Panc1 (cell line): ENCODE data around the gene HOXC6. TPM values are rescaled to one million over a fixed set of nuclear protein-coding genes. Genes with fewer than 3 reads are reported as not detected.
A peak's percentile ranks its signal among the peaks of the same experiment; 100 is the strongest.

Experiments
- ATAC-seq: fragments of 200-7000 bp; cut with Tn5 transposase; 2 replicates; pipeline ENCODE4 v1.9.1; 2020; ENCODE audit warnings: mild to moderate bottlenecking, moderate library complexity
- BruUV-seq: library from RNA; stranded (reverse); fragments of 400-500 nt; replicated peaks from 2 replicates; lab custom pipeline; 2021; lab: Mats Ljungman, UMichigan
- CTCF ChIA-PET: fragments of 300-600 bp; sonication (Branson Sonifier 250); formaldehyde crosslinking; loops from one replicate; lab custom pipeline; 2022; ENCODE audit warnings: antibody characterized with exemption; lab: Charles Lee
- POLR2A ChIA-PET: fragments of 300-600 bp; sonication (Branson Sonifier 250); formaldehyde crosslinking; loops from one replicate; lab custom pipeline; 2022; ENCODE audit warnings: antibody characterized with exemption; lab: Charles Lee
- DNase-seq: peaks from one replicate; pipeline ENCODE4 v3.0.0-alpha.2; 2010; ENCODE audit warnings: low read depth, low spot score
- H3K27ac ChIP-seq: 2 replicates; pipeline ENCODE4 v1.5.1; 2011; ENCODE audit warnings: mild to moderate bottlenecking, low read length, inconsistent platforms
- H3K27me3 ChIP-seq: fragments of 200-500 bp; sonication (Bioruptor generic); 2 replicates; pipeline ENCODE4 v1.6.0; 2014; ENCODE audit warnings: low read length, inconsistent platforms; ENCODE audit not compliant: control insufficient read depth, insufficient read depth
- H3K36me3 ChIP-seq: fragments of 200-500 bp; sonication (Bioruptor generic); 2 replicates; pipeline ENCODE4 v1.5.1; 2014; ENCODE audit warnings: inconsistent platforms, mild to moderate bottlenecking, low read length, moderate library complexity; ENCODE audit not compliant: control insufficient read depth, insufficient read depth
- H3K4me1 ChIP-seq: 2 replicates; pipeline ENCODE4 v1.5.1; 2011; ENCODE audit warnings: inconsistent platforms, mild to moderate bottlenecking, low read length, moderate library complexity; ENCODE audit not compliant: control insufficient read depth, insufficient read depth
- H3K4me3 ChIP-seq, 2 experiments: 2 replicates each; pipeline ENCODE4 v1.5.1; 2011 to 2012; ENCODE audit warnings: low read depth in 2 of 2, low read length in 2 of 2, mild to moderate bottlenecking in 2 of 2, inconsistent platforms in 1 of 2, moderate library complexity in 1 of 2
- H3K9me3 ChIP-seq: fragments of 200-500 bp; sonication (Bioruptor generic); 2 replicates; pipeline ENCODE4 v1.5.1; 2014; ENCODE audit warnings: low read depth, mild to moderate bottlenecking, inconsistent platforms, low read length, moderate library complexity; ENCODE audit not compliant: control insufficient read depth, insufficient read depth
- CTCF ChIP-seq: fragments of 450-650 bp; IDR thresholded peaks from 2 replicates; pipeline ENCODE4 v1.5.1; 2017; ENCODE audit warnings: mild to moderate bottlenecking
- POLR2AphosphoS5 ChIP-seq: IDR thresholded peaks from 2 replicates; pipeline ENCODE4 v1.6.1; 2012; ENCODE audit warnings: mild to moderate bottlenecking, low read depth, low read length, moderate library complexity
- REST ChIP-seq, 2 experiments: IDR thresholded peaks; 2 replicates each; pipeline ENCODE4 v1.6.1; 2011 to 2012; ENCODE audit warnings: low read depth in 2 of 2, control low read depth in 1 of 2, low read length in 1 of 2, mild to moderate bottlenecking in 1 of 2, moderate library complexity in 1 of 2; ENCODE audit not compliant: insufficient read depth in 1 of 2
- SIN3A ChIP-seq: IDR thresholded peaks from 2 replicates; pipeline ENCODE4 v1.6.1; 2012; ENCODE audit warnings: low read depth, mild to moderate bottlenecking, low read length, moderate library complexity, borderline replicate concordance; ENCODE audit not compliant: insufficient read depth
- TCF7L2 ChIP-seq: IDR thresholded peaks from 2 replicates; pipeline ENCODE4 v1.6.1; 2011; ENCODE audit warnings: mild to moderate bottlenecking, low read depth, low read length, inconsistent platforms
- in situ Hi-C: cut with HindIII; loops from 2 replicates; pipeline ENCODE4 v1.10.0; 2016; ENCODE audit warnings: low sequenced_read_pairs, low pct_unique_long_range_greater_than_20kb
- intact Hi-C: fragments of 100-400 bp; cut with micrococcal nuclease; formaldehyde crosslinking; loops from one replicate; pipeline ENCODE4 v1.10.0; 2022; ENCODE audit not compliant: unreplicated experiment
- total RNA-seq: library from RNA; stranded (reverse); gene quantifications from one replicate; pipeline ENCODE4 v1.2.1, GENCODE V29; 2021; ENCODE audit not compliant: unreplicated experiment

The HOXC6 gene
- total RNA-seq, 1 experiment from 2014 or later, result 52.2 TPM

DNA sequence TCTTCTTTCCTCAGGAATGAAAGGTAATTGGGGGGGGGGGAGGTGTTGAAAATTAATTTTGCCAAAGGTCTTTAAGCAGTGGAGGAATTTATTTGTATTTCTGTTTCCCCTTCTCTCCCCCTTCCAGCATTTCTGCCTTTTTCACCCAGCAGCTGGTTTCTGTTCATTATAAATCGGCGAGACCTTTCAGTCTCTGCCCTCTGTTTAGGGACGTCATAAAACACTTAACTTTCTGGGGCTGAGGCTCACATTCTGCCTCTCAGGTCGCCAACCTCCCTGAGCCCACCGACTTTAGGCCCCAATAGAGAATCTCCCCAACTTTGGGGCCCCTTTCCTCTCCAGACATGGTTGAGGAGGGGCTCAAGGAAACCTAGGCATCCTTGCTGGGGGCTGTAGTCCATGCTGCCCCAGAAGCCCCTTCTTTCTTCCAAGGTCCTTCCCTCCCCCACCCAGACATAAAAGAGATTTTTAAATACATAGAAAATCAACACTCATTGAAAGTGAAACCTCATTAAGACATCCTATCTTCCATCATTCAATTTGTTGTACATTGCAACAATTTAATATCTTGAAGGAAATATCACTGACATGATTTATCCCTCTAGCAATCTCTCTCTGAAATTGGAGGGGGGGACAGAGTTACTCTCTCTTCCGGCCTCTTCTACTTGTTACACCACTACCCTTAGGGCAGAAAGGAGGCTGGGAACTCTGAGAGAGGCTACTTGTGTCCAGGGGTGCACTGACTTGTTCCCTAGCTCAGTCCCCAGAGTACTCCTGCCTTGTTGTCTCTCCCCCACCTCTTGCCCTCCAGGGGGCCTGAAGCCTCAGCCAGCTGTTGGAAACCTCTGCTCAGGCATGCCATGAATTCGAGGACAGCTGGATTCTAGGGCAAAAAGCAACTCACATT, 2.5 kb upstream of the HOXC6 start:
- no TSS peak for BruUV-seq
- CTCF ChIA-PET, result interaction anchor here (1.5 to 2.1 kb wide), 2 partner anchors 17 to 41 kb away, joined by 5 to 10 read pairs; partner anchors contain the start of genes HOXC10 and HOXC8
- DNase-seq (no peak), ATAC-seq (no peak)
- Histone ChIP-seq H3K4me1 (peaks cover 93% of the 10 kb centered on the region), H3K27ac (peak overlapping the region; percentile 95), H3K36me3 (peaks cover 4% of the 10 kb centered on the region; the same call in 1 of the 2 replicates), H3K9me3 (no peaks in the 10 kb centered on the region), H3K4me3 (peak overlapping the region; percentile 9 to 39; a peak in 3 of 4 replicates), H3K27me3 (no peaks in the 10 kb centered on the region)
- intact Hi-C loops, result no loop called here
- TF ChIP-seq SIN3A, result no peak
- TF ChIP-seq CTCF, result peak; percentile 11
- POLR2A ChIA-PET, result interaction anchor here (0.6 to 0.7 kb wide), 3 partner anchors 8 to 278 kb away, joined by 3 to 17 read pairs (median 8); no protein-coding TSS in a partner anchor
- in situ Hi-C loops, result no loop called here

GRCh38 chr12:54026640-54027441, 1.4 kb upstream of the HOXC6 start:
- ATAC-seq, result no peak

More at GRCh38 chr12:54026640-54027441, 1.4 kb upstream of the HOXC6 start:
- Histone ChIP-seq H3K27ac (peak overlapping the region; percentile 95), H3K36me3 (peaks cover 4% of the 10 kb centered on the region; the same call in 1 of the 2 replicates), H3K4me1 (peaks cover 98% of the 10 kb centered on the region), H3K27me3 (no peaks in the 10 kb centered on the region), H3K4me3 (peak overlapping the region in 1 of 2 experiments; percentile 39; a peak in 3 of 4 replicates), H3K9me3 (no peaks in the 10 kb centered on the region)
- in situ Hi-C loops (no loop called here), intact Hi-C loops (no loop called here)
- CTCF ChIA-PET, result interaction anchor here (0.7 to 2.1 kb wide), 5 partner anchors 18 to 175 kb away, joined by 3 to 10 read pairs (median 4); partner anchors contain the start of genes HOXC10 and HOXC8
- BruUV-seq, result TSS peak; percentile 23
- TF ChIP-seq SIN3A (no peak), POLR2AphosphoS5 (no peak), REST (IDR thresholded peaks at IDR 0.05; ENCODE audit: insufficient read depth in 1 of 2, low read depth in 2 of 2, low read length in 1 of 2) (no peak), TCF7L2 (no peak), CTCF (no peak)
- DNase-seq, result no peak
- POLR2A ChIA-PET, result interaction anchor here (0.6 to 0.9 kb wide), 3 partner anchors 9 to 125 kb away, joined by 3 to 17 read pairs (median 3); no protein-coding TSS in a partner anchor
